ENCODE data around the gene SPTLC2. TPM values are rescaled to one million over a fixed set of nuclear protein-coding genes. Genes with fewer than 3 reads are reported as not detected.
A peak's percentile ranks its signal among the peaks of the same experiment; 100 is the strongest.

SPTLC2 gene
- total RNA-seq, 1 donor from 2014 or later = 40.9 TPM

- H3K9me3 Mint-ChIP-seq = no peaks in the 10 kb centered on the region
- H3K27ac Mint-ChIP-seq = no peak overlapping the region
- no peak overlapping the region for H3K4me3 Mint-ChIP-seq
- H3K4me1 Mint-ChIP-seq (ENCODE audit: unreplicated experiment) = peaks cover 11% of the 10 kb centered on the region
- peaks cover 6% of the 10 kb centered on the region for H3K27me3 Mint-ChIP-seq
- H3K36me3 Mint-ChIP-seq = peaks cover 22% of the 10 kb centered on the region
- no peak for TF ChIP-seq CTCF (conservative IDR thresholded peaks at IDR 0.05)
- no peak for DNase-seq (ENCODE audit: extremely low spot score, unreplicated experiment)
These were observed 146.1 kb downstream of the SPTLC2 start for GRCh38 chr14:77470224-77470870.

GRCh38 chr14:77469539-77469938, 146.9 kb downstream of the SPTLC2 start:
- no peak overlapping the region for H3K27ac Mint-ChIP-seq
- no peak overlapping the region for H3K4me3 Mint-ChIP-seq
- no peak for TF ChIP-seq CTCF (conservative IDR thresholded peaks at IDR 0.05)
- H3K27me3 Mint-ChIP-seq = peaks cover 6% of the 10 kb centered on the region
- H3K4me1 Mint-ChIP-seq (ENCODE audit: unreplicated experiment) = peaks cover 11% of the 10 kb centered on the region
- peaks cover 30% of the 10 kb centered on the region for H3K36me3 Mint-ChIP-seq
- no peaks in the 10 kb centered on the region for H3K9me3 Mint-ChIP-seq
- no peak for DNase-seq (ENCODE audit: extremely low spot score, unreplicated experiment)

GRCh38 chr14:77469067-77469505, 147.4 kb downstream of the SPTLC2 start:
- Mint-ChIP-seq H3K27me3 (peaks cover 3% of the 10 kb centered on the region), H3K4me3 (no peak overlapping the region), H3K9me3 (no peaks in the 10 kb centered on the region), H3K4me1 (ENCODE audit: unreplicated experiment) (peaks cover 11% of the 10 kb centered on the region), H3K27ac (no peak overlapping the region), H3K36me3 (peaks cover 32% of the 10 kb centered on the region)
- DNase-seq (ENCODE audit: extremely low spot score, unreplicated experiment) = no peak
- no peak for TF ChIP-seq CTCF (conservative IDR thresholded peaks at IDR 0.05)

- Mint-ChIP-seq H3K27me3 (no peaks in the 10 kb centered on the region), H3K9me3 (no peaks in the 10 kb centered on the region), H3K4me3 (no peak overlapping the region), H3K36me3 (peaks cover 37% of the 10 kb centered on the region), H3K4me1 (ENCODE audit: unreplicated experiment) (peaks cover 8% of the 10 kb centered on the region), H3K27ac (no peak overlapping the region)
- TF ChIP-seq CTCF (conservative IDR thresholded peaks at IDR 0.05) = no peak
- DNase-seq (ENCODE audit: extremely low spot score, unreplicated experiment) = no peak
These were observed 148.6 kb downstream of the SPTLC2 start for GRCh38 chr14:77467801-77468200.

GRCh38 chr14:77459072-77459723, 157.2 kb downstream of the SPTLC2 start:
- Mint-ChIP-seq H3K4me3 (peak overlapping the region; percentile 100), H3K4me1 (ENCODE audit: unreplicated experiment) (peaks cover 14% of the 10 kb centered on the region), H3K27ac (peak overlapping the region; percentile 100), H3K36me3 (peaks cover 35% of the 10 kb centered on the region), H3K27me3 (no peaks in the 10 kb centered on the region), H3K9me3 (no peaks in the 10 kb centered on the region)
- TF ChIP-seq CTCF (conservative IDR thresholded peaks at IDR 0.05) = peak; percentile 76
- DNase-seq (ENCODE audit: extremely low spot score, unreplicated experiment) = no peak
